NCI-H345 treated with DMSO at 0.1 percent for 48 hours (cell line): ENCODE data around the gene NOTCH1.
"Not testable (repeated sequence)": the region's sequence is repeated elsewhere in the genome, so short reads cannot be mapped to it uniquely, and the experiment has no call there.

ENCODE experiments used
- DNase-seq: peaks from one replicate; lab custom pipeline; 2025; ENCODE audit not compliant: unreplicated experiment; lab: John Stamatoyannopoulos, UW

The NOTCH1 gene

GRCh38 chr9:136564379-136564988 is 18.6 kb upstream of the NOTCH1 start:
- no peak for DNase-seq

DNA sequence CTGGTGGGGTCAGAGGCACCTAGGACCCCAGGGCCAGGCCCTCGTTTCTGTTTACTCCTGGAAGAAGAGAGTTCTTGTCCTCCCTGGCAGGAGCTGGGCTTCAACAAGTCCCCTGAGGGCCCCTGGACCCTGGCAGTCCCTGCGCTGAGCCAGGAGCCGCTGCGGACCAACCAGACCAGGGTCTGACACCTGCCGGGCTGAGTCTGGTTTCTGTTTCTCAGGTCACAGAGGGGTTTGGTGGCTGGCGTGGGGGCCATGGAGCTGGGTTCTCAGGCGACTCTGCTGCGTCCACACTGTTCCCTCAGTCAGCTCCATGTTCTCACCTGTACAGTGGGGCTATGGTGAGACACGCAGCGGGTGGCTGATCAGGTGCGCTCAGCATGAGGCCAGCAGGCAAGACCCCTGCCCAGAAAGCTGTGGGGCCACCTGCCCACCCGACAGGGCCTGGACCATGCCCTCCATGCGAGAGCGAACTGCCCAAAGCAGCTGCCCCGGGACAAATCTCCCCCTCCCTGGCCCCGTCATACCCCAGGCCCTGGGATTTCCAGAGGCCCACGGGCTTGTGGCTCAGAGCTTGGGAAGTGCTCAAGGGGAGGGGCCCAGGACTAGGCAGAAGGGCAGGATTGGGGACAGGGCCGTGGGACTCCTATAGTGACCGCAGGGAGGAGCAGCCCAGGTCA is 17.9 kb upstream of the NOTCH1 start:
- DNase-seq: no peak

DNA sequence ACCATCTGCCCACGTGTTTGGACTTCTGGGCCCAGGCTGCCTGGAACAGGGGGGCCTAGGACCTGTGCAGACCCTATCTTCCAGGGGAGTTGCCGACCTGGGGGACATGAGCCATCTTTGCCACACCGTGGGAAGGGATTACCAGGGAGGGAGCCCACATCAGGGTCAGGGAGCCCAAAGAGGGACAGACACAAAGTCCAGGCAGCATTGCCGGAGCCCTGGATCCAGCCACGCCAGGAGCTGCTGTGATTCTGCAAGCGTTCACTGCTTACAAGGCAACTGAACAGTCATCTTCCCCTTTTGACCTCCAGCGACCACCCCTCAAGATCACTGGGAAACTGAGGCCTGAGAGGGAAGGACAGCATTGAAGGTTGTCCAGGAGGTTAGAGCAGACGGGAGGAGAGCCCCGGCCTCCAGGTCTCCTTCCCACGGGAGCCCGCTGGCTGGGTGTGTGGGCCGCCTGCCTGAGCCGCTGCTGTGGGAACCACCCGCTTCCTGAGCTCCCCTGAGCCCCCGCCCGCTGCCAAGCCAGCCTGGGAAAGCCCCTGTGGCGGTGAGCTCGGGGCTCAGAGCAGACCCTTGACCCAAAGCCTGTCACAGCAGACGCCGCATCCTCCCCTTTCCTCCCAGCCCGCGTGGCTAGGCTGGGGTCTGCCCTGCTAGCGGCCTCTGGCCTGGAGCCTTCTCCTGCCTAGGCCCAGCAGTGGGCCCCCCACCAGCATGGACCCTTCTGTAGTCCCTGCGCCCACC is 17.1 kb upstream of the NOTCH1 start:
- no peak for DNase-seq

- DNase-seq: no peak
Observed at GRCh38 chr9:136561779-136562178, 15.9 kb upstream of the NOTCH1 start.

GRCh38 chr9:136560586-136560985 is 14.7 kb upstream of the NOTCH1 start:
- no peak for DNase-seq

DNA sequence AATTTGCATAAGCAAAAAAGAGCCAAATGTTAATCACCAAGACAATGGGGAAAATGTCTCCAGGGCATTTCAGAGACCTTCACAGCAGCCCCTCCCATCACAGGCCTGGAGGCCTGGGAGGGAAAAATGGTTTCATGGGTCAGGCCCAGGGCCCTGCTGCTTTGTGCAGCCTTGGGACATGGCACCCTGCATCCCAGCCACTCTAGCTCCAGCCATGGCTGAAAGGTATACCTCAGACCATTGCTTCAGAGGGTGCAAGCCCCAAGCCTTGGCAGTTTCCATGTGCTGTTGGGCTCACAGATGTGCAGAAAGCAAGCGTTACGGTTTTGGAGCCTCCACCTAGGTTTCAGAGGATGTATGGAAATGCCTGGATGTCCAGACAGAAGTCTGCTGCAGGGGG is 13.5 kb upstream of the NOTCH1 start:
- not testable (repeated sequence) for DNase-seq

DNA sequence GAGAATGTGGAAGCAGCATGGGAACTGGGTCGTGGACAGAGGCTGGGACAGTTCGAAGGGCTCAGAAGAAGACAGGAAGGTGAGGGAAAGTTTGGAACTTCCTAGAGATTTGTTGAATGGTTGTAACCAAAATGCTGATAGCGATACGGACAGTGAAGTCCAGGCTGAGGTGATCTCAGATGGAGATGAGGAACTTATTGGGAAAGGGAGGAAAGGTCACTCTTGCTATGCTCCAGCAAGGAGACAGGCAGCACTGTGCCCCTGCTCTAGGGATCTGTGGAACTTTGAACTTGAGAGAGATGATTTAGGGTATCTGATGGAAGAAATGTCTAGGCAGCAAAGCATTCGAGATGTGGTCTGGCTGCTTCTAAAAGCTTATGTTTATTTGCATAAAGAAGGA is 13.0 kb upstream of the NOTCH1 start:
- DNase-seq: not testable (repeated sequence)

- DNase-seq: no peak
Observed at GRCh38 chr9:136558373-136558772, 12.5 kb upstream of the NOTCH1 start.

- DNase-seq: no peak
Observed at GRCh38 chr9:136557036-136557435, 11.2 kb upstream of the NOTCH1 start.

DNA sequence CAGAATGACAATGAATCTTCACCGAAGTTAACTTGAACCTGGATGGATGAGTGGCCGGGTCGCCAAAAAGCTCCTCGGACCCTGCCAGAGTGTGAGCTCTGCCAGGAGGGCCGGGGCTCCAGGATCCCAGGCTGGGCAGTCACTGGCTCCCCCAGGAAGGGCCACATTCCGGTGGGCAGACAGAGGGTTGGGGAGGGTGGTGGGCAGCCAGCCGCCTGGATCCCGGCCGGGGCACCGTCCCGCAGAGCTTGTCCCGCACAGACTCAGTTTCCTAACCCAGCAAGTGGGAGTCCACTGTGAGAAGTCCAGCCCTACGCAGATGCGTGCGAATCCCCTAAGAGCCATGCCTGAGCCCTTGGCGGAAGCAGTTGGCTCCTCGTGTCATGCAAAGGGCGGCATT is 10.3 kb upstream of the NOTCH1 start:
- no peak for DNase-seq

DNA sequence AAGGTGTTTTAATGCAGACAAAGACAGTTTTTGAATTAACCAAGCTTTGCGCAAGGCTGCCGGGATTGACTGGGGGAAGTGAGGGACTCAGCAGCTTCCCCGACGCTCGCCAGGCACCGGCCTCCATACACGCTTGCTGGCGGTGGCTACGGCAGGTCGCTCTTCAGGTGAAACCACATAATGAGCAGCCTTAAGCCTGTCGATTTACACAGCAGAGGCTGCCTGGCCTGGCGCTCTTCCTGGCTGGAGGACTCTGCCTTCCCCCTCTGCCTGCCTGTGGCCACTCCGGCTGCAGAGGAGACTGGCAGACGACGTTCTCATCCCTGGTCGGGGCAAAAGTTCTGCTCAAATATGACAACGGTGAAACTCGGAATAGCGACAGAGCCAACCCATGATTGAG is 9.0 kb upstream of the NOTCH1 start:
- DNase-seq: no peak

DNA sequence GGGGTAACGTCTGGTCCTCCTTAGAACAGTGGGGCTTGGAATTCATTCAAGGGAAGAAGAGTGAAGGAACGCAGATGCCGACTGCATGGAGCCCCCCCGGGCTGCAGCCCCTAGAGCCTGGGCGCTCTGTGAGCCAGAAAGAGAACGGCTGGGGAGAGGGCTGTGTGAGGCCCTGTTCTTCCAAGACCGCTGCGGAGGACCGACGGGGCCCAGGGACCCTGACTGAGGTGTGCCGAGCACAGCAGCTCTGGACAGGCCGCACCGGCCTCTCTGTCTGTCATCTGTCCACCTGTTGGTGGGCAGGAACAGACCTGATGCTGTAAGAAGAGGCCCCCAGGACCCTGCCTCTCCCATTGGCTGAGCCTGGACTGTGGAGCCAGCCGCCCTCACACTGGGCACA is 7.7 kb upstream of the NOTCH1 start:
- DNase-seq: no peak

- no peak for DNase-seq
Observed at GRCh38 chr9:136552117-136552703, 6.4 kb upstream of the NOTCH1 start.

DNA sequence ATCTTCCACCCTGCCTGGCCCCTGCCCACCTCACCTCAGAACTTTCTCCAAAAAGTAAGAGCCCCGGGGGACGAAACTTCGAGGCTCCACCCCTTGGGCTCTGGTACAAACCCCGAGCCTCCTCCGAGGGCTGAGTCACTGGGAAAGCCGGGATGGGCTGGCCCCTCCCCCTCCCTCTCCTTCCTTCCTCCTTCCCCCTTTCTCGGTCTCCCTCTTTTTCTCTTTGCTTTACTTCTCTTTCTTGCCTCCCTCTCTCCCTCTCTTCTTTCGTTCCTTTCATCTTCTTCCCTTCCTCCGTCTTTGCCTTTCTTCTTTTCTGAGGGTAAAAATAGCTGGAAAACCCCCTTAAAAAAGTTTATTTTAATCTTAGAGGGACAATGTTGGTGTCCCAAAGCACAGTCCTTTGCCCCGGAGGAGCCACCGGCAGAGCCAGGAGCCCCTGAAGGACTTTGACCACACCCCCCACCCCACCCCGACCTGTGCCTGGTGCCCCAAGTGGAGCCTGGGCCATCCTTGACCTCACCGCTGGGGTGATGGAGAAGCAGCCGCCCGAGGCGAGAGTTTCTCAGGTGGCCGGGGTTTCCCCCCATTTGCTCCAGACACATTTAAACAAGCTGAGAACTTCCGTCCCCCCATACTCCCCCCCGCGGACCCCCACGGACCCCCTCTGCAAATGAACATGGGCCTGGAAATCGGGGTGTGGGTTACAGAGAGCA is 5.7 kb upstream of the NOTCH1 start:
- DNase-seq: no peak

DNA sequence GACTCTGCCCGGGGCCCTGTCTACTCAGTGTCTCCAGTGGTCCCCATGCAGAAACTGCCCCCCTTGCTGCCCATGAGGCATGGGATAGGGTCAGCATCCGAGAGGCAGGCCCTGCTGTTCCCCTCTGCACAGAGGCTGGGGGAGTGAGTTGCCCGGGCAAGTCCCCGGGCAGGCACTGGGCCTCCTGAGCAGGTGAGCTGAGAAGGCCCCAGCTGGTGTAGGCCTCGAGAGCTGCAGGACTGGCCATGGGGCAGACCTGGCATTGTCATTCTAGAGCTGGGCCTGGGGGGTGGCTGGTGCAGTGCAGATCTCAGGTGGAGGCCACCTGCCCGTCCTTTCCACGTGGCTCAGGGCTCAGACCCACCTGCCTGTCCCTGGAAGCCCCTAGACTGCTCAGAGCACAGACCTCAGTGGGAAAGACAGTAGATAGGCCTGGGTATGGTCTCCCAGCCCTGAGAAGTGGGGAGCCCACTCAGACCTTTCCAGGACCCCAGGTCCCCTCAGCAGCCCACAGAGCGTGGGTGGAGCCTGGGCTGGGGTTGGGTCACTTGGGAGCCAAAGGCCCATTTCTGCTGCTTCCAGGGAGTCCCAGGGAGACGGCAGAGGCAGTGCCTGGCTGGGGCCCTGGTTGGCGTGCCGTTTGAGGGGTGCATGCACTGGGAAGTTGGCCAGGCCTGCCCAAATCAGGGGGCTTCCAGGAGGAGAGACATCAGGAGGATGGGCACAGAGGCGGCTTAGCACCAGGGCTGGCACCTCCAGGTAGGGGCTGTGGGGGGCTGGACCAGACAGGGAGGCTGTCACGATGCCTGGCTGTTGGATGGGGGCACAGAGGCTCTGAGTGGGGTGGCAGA is 4.8 kb upstream of the NOTCH1 start:
- no peak for DNase-seq

GRCh38 chr9:136549010-136549980 is 3.4 kb upstream of the NOTCH1 start:
- no peak for DNase-seq

DNA sequence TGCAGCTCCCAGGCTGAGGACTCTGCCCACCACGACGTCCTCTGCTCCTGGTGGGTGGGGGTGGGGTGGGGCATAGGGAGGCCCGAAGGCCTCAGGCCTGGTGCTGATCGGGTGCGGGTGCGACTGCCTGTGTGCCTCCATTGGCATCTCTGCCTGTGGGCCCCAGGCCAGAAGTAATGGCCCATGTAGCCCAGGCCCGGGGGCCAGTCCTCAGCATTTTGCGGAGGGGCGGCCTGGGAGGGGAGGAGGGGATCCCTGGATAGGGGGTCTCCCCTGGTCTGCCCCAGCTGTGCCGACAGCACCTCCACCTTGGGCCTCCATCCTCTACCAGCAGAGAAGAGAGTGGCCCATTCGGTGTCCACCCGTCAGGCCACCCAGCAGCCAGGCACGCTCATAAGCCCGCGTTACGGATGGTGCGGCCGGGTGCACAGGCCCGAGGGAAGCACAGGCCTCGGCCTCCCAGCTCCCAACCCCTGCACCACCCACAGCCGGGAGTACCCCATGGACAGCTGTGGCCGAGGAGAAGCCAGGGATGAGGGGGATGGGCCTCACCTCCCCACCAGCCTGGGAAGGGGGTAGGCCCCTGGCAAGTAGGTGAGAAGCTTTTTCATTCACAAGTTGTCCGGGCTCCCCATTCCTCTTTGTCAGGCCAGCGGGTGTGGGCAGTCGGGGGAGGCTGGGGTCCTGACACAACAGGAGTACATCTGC is 1.8 kb upstream of the NOTCH1 start:
- no peak for DNase-seq

GRCh38 chr9:136546697-136547501 is 1.1 kb upstream of the NOTCH1 start:
- DNase-seq: no peak
